NCI-H2196 treated with DMSO at 0.1 percent for 48 hours (cell line): Measurements from ENCODE around the gene DEFB124.
"Not testable (repeated sequence)": the region's sequence is repeated elsewhere in the genome, so short reads cannot be mapped to it uniquely, and the experiment has no call there.

Experiments
- DNase-seq: peaks from one replicate; lab custom pipeline; 2025; ENCODE audit not compliant: unreplicated experiment; lab: John Stamatoyannopoulos, UW

Gene DEFB124

GRCh38 chr20:31489152-31489551 lies 14.2 kb upstream of the DEFB124 start:
- no peak for DNase-seq

GRCh38 chr20:31488115-31488514 lies 13.2 kb upstream of the DEFB124 start:
- no peak for DNase-seq

- DNase-seq: no peak
Observed at GRCh38 chr20:31485450-31486339, 10.8 kb upstream of the DEFB124 start.

GRCh38 chr20:31484001-31484400 lies 9.1 kb upstream of the DEFB124 start:
- no peak for DNase-seq

GRCh38 chr20:31476643-31477215 lies 1.8 kb upstream of the DEFB124 start:
- no peak for DNase-seq

- DNase-seq: no peak
Observed at GRCh38 chr20:31476294-31476585, 1.3 kb upstream of the DEFB124 start.

- DNase-seq: no peak
Observed at GRCh38 chr20:31475472-31476293, 756 bp upstream of the DEFB124 start.

GRCh38 chr20:31474097-31474436 lies 860 bp downstream of the DEFB124 start:
- no peak for DNase-seq

- DNase-seq: no peak
Observed at GRCh38 chr20:31473331-31474096, 1.4 kb downstream of the DEFB124 start.

- no peak for DNase-seq
Observed at GRCh38 chr20:31472395-31473330, 2.3 kb downstream of the DEFB124 start.

GRCh38 chr20:31470946-31471345 lies 4.0 kb downstream of the DEFB124 start:
- not testable (repeated sequence) for DNase-seq

GRCh38 chr20:31454361-31454760 lies 20.6 kb downstream of the DEFB124 start:
- no peak for DNase-seq

GRCh38 chr20:31452575-31452974 lies 22.4 kb downstream of the DEFB124 start:
- DNase-seq: no peak

- DNase-seq: no peak
Observed at GRCh38 chr20:31449511-31450414, 25.2 kb downstream of the DEFB124 start.

- DNase-seq: no peak
Observed at GRCh38 chr20:31446084-31446819, 28.7 kb downstream of the DEFB124 start.

GRCh38 chr20:31440012-31440659 lies 34.8 kb downstream of the DEFB124 start, which contains the start of gene DEFB123:
TSS of gene DEFB123 (plus strand) at chr20:31440632. CDS start at chr20:31440699, 67 bp downstream.
- no peak for DNase-seq

GRCh38 chr20:31430568-31431115 lies 44.3 kb downstream of the DEFB124 start:
- DNase-seq: no peak
